MM.1S (cell line): ENCODE results near the gene MDH1.

ENCODE experiments used
- DNase-seq: peaks from one replicate; pipeline ENCODE4 v3.0.0-alpha.2; 2015
- H2AFZ ChIP-seq: fragments of 300-600 bp; sonication (generic); 2 replicates; pipeline ENCODE4 v1.6.0; 2016; ENCODE audit warnings: antibody characterized with exemption, low read length
- H3F3A ChIP-seq: fragments of 300-600 bp; sonication (generic); 2 replicates; pipeline ENCODE4 v1.6.1; 2016; ENCODE audit warnings: mild to moderate bottlenecking, antibody characterized with exemption, low read length, moderate library complexity, mixed read lengths; ENCODE audit not compliant: insufficient read depth
- H3K27ac ChIP-seq: fragments of 300-600 bp; sonication (generic); 2 replicates; pipeline ENCODE4 v1.5.1; 2016; ENCODE audit warnings: mild to moderate bottlenecking, low read length
- H3K27me3 ChIP-seq: fragments of 300-600 bp; sonication (generic); replicated peaks from 2 replicates; pipeline ENCODE4 v1.6.0; 2016; ENCODE audit warnings: low read length; ENCODE audit not compliant: insufficient read depth
- H3K36me3 ChIP-seq: fragments of 300-600 bp; sonication (generic); replicated peaks from 2 replicates; pipeline ENCODE4 v1.6.1; 2016; ENCODE audit warnings: mild to moderate bottlenecking, low read length, mixed read lengths; ENCODE audit not compliant: insufficient read depth
- H3K4me1 ChIP-seq: fragments of 300-600 bp; sonication (generic); 2 replicates; pipeline ENCODE4 v1.6.1; 2016; ENCODE audit warnings: low read length, mixed read lengths
- H3K4me2 ChIP-seq: fragments of 300-600 bp; sonication (generic); 2 replicates; pipeline ENCODE4 v1.6.0; 2016; ENCODE audit warnings: low read depth, low read length
- H3K4me3 ChIP-seq: fragments of 300-600 bp; sonication (generic); 2 replicates; pipeline ENCODE4 v1.5.1; 2016; ENCODE audit warnings: low read length, mixed read lengths
- H3K79me2 ChIP-seq: fragments of 300-600 bp; sonication (generic); 2 replicates; pipeline ENCODE4 v1.6.1; 2016; ENCODE audit warnings: mixed run types, low read length, mixed read lengths
- H3K9ac ChIP-seq: fragments of 300-600 bp; sonication (generic); 2 replicates; pipeline ENCODE4 v1.6.1; 2016; ENCODE audit warnings: low read length, mixed read lengths
- H3K9me2 ChIP-seq: fragments of 300-600 bp; sonication (generic); replicated peaks from 2 replicates; pipeline ENCODE4 v1.6.1; 2016; ENCODE audit warnings: mild to moderate bottlenecking, low read length, mixed read lengths; ENCODE audit not compliant: insufficient read depth
- H3K9me3 ChIP-seq: fragments of 300-600 bp; sonication (generic); replicated peaks from 2 replicates; pipeline ENCODE4 v1.6.1; 2016; ENCODE audit warnings: mild to moderate bottlenecking, low read length, mixed read lengths; ENCODE audit not compliant: insufficient read depth
- H4K20me1 ChIP-seq: fragments of 300-600 bp; sonication (generic); 2 replicates; pipeline ENCODE4 v1.6.1; 2016; ENCODE audit warnings: mild to moderate bottlenecking, low read length, moderate library complexity, mixed read lengths; ENCODE audit not compliant: insufficient read depth
- CTCF ChIP-seq: fragments of 300-600 bp; sonication (generic); IDR thresholded peaks from 2 replicates; pipeline ENCODE4 v1.5.1; 2016; ENCODE audit warnings: antibody characterized with exemption, low read length, mixed read lengths
- EZH2 ChIP-seq: fragments of 300-600 bp; sonication (generic); optimal IDR thresholded peaks from 2 replicates; pipeline ENCODE3; 2017; ENCODE audit warnings: low read depth, mild to moderate bottlenecking, antibody characterized with exemption, low read length, mixed read lengths
- EZH2phosphoT487 ChIP-seq: fragments of 300-600 bp; sonication (generic); IDR thresholded peaks from 2 replicates; pipeline ENCODE4 v1.6.1; 2018; ENCODE audit warnings: antibody characterized with exemption, low read length

MDH1 gene

GRCh38 chr2:63648632-63649031, 59.9 kb downstream of the MDH1 start:
- Histone ChIP-seq H3K9me2 (no peaks in the 10 kb centered on the region), H3K27me3 (no peaks in the 10 kb centered on the region), H3K4me1 (no peaks in the 10 kb centered on the region), H3F3A (no peaks in the 10 kb centered on the region), H3K27ac (no peak overlapping the region), H3K36me3 (no peaks in the 10 kb centered on the region), H4K20me1 (no peaks in the 10 kb centered on the region), H2AFZ (no peak overlapping the region), H3K9ac (no peak overlapping the region), H3K4me3 (no peak overlapping the region), H3K9me3 (no peaks in the 10 kb centered on the region), H3K79me2 (no peaks in the 10 kb centered on the region), H3K4me2 (no peak overlapping the region)
- TF ChIP-seq CTCF (no peak), EZH2phosphoT487 (no peak), EZH2 (no peak)
- no peak for DNase-seq

DNA sequence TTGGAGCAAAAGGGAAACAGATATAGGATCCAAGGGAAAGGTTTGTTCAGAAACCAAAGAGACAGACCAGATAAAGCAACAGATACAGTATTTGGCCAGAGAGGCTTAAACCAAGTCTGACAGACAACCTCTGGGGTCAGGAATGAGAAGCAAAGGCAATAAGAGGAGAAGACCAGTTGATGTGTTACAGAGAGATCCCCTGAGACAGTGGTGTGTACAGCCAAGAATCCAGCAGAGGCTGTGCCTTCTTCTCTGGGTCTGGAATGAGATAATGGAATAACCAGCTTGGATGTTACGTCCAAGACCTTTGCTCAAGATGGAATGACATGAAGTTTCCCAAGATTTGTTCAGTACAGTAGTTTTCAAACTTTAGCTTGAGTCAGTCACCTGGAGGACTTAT, 61.1 kb downstream of the MDH1 start:
- TF ChIP-seq EZH2phosphoT487, result no peak
- no peak for TF ChIP-seq EZH2
- Histone ChIP-seq H3F3A (no peaks in the 10 kb centered on the region), H3K4me2 (no peak overlapping the region), H3K79me2 (no peaks in the 10 kb centered on the region), H3K9me2 (no peaks in the 10 kb centered on the region), H3K27ac (no peak overlapping the region), H3K9ac (no peak overlapping the region), H2AFZ (no peak overlapping the region), H3K9me3 (no peaks in the 10 kb centered on the region), H4K20me1 (no peaks in the 10 kb centered on the region), H3K27me3 (no peaks in the 10 kb centered on the region), H3K36me3 (no peaks in the 10 kb centered on the region), H3K4me3 (no peak overlapping the region), H3K4me1 (no peaks in the 10 kb centered on the region)
- DNase-seq, result no peak

DNA sequence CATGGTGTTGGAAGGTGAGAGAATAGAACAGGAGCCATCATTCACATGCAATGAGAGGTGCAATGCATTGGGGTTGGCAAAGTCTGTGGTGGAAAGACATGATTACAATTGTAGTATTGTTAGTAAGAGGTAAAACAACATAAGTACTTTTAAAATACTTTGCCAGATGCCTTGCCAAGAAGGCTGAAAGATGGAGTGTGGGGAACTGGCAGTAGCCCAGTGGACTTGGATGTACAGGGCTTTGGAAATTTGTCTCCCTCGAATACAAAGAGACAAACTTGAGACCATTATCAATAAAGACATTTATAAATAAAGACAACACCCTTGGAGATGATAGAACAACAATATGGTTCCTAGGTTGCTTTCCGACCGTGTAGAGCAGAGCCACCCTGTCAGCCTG, 62.0 kb downstream of the MDH1 start:
- H3K27ac ChIP-seq, result no peak overlapping the region
- no peaks in the 10 kb centered on the region for H3F3A ChIP-seq
- no peaks in the 10 kb centered on the region for H3K9me3 ChIP-seq
- H3K27me3 ChIP-seq, result no peaks in the 10 kb centered on the region
- TF ChIP-seq CTCF, result no peak
- TF ChIP-seq EZH2phosphoT487, result no peak
- TF ChIP-seq EZH2, result no peak
- H3K79me2 ChIP-seq, result no peaks in the 10 kb centered on the region
- no peak overlapping the region for H2AFZ ChIP-seq
- no peak for DNase-seq
- H3K4me1 ChIP-seq, result no peaks in the 10 kb centered on the region
- no peaks in the 10 kb centered on the region for H4K20me1 ChIP-seq
- no peaks in the 10 kb centered on the region for H3K9me2 ChIP-seq
- no peak overlapping the region for H3K4me3 ChIP-seq
- H3K36me3 ChIP-seq, result no peaks in the 10 kb centered on the region
- no peak overlapping the region for H3K9ac ChIP-seq
- H3K4me2 ChIP-seq, result no peak overlapping the region

DNA sequence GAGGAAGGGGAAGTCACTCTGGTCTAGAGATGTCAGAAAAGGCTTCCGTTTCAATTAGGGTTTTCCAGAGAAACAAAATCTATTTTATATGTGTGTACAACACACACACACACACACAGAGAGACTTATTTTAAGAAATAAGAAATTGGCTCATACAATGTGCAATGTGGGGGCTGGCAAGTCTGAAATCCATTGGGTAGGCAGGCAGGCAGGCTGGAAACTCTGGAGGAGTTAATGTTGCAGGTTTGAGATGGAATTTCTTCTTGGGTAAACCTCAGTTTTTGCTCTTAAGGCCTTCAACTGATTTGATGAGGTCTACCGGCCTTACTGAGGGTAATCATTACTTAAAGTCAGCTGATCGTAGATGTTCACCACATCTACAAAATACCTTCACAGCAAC, 62.6 kb downstream of the MDH1 start:
- H3K4me3 ChIP-seq, result no peak overlapping the region
- H3K9me2 ChIP-seq, result no peaks in the 10 kb centered on the region
- H3K27me3 ChIP-seq, result no peaks in the 10 kb centered on the region
- DNase-seq, result no peak
- H3K9me3 ChIP-seq, result no peaks in the 10 kb centered on the region
- no peaks in the 10 kb centered on the region for H3F3A ChIP-seq
- H3K27ac ChIP-seq, result no peak overlapping the region
- no peaks in the 10 kb centered on the region for H4K20me1 ChIP-seq
- H3K36me3 ChIP-seq, result no peaks in the 10 kb centered on the region
- H3K4me2 ChIP-seq, result no peak overlapping the region
- H2AFZ ChIP-seq, result no peak overlapping the region
- H3K4me1 ChIP-seq, result no peaks in the 10 kb centered on the region
- no peak overlapping the region for H3K9ac ChIP-seq
- no peaks in the 10 kb centered on the region for H3K79me2 ChIP-seq
- TF ChIP-seq CTCF, result no peak
- no peak for TF ChIP-seq EZH2
- TF ChIP-seq EZH2phosphoT487, result no peak
